ENCODE results near the gene SH2D4B.

The SH2D4B gene

DNA sequence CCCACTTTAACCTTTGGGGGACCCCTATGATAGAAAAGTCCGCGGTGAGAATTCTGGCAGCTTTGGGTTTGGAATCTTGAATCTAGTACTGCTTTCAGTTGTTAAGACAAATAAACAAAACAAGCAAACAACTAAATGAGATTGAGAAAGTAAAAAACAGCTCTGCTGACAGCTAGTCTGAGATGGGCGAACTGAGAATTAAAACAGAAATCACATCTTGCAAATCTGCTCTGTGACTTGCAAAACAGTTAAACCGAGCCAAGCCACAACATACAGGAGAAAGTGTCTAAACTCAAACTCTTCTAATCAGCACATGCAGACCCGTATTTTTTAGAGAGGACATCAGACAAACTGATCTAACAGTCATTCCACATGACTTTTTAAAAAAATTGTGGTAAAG lies 110.4 kb downstream of the SH2D4B start:
- DNase-seq, result no peak

- DNase-seq, result no peak
These were observed 111.5 kb downstream of the SH2D4B start for GRCh38 chr10:80649183-80649582.

DNA sequence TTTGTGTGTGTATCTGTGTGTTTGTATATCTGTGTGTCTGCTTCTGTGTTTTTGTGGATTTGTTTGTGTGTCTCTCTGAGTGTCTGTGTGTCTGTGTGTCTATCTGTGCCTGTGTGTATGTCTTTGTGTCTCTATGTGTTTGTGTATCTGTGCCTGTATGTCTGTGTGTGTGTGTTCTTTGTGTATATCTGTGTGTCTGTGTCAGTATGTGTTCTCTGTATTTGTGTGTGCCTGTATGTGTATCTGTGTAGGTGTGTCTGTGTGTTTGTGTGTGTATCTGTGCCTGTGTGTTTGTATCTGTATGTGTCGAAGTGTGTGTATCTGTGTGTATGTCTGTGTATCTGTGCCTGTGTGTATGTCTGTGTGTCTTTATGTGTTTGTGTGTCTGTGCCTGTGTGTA lies 118.2 kb downstream of the SH2D4B start:
- no peak for DNase-seq

GRCh38 chr10:80658068-80658467 lies 120.4 kb downstream of the SH2D4B start:
- no peak for DNase-seq

GRCh38 chr10:80659289-80659688 lies 121.6 kb downstream of the SH2D4B start:
- no peak for DNase-seq

- DNase-seq, result no peak
These were observed 122.6 kb downstream of the SH2D4B start for GRCh38 chr10:80660266-80660665.

- DNase-seq, result peak; percentile 34
These were observed 123.0 kb downstream of the SH2D4B start for GRCh38 chr10:80660736-80661135.

GRCh38 chr10:80661526-80661925 lies 123.8 kb downstream of the SH2D4B start:
- no peak for DNase-seq

DNA sequence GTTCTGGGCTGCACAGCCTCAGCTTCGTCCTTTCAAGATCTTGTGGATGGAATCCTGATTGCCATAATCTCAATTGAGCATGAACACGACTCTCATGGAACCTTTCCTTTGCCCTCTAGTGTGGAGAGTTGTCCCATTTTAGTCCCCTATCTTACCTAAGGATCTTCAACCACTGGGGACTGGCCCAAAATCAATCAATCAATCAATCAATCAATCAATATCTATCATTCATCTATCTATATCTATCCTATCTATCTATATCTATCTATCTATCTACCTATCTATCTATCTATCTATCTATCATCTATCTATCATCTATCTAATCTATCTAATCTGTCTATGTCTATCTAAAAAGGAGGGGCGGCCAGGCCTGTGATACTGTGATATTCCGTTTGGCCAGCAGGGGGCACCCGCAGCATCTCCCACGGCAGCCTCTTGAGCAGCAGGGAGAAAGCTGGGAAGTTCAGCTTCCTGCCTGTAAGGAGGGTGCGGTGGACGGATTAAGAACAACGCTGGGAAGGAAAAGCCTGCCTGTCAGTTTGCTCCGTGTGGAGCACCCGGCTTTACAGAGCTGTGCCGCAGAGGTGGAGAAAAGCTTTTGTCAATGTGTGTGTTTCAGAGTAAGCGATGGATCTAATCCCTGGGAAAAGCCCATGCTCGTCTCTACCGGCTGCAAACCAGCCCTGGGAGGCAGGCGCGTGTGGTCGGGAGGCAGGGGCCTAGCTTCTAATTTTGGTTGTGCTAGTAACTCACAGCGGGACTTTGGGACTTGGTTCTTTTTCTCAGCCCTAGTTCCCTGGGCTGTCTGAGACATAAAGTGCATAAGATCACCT lies 124.9 kb downstream of the SH2D4B start:
- peak; percentile 85 for DNase-seq

GRCh38 chr10:80664071-80664680 lies 126.5 kb downstream of the SH2D4B start:
- DNase-seq, result peak; percentile 78

- DNase-seq, result no peak
These were observed 131.8 kb downstream of the SH2D4B start for GRCh38 chr10:80669485-80669884.

GRCh38 chr10:80670774-80671173 lies 133.1 kb downstream of the SH2D4B start:
- DNase-seq, result no peak

GRCh38 chr10:80671847-80672246 lies 134.1 kb downstream of the SH2D4B start:
- no peak for DNase-seq

GRCh38 chr10:80672613-80673012 lies 134.9 kb downstream of the SH2D4B start:
- no peak for DNase-seq

- DNase-seq, result no peak
These were observed 137.1 kb downstream of the SH2D4B start for GRCh38 chr10:80674809-80675208.

DNA sequence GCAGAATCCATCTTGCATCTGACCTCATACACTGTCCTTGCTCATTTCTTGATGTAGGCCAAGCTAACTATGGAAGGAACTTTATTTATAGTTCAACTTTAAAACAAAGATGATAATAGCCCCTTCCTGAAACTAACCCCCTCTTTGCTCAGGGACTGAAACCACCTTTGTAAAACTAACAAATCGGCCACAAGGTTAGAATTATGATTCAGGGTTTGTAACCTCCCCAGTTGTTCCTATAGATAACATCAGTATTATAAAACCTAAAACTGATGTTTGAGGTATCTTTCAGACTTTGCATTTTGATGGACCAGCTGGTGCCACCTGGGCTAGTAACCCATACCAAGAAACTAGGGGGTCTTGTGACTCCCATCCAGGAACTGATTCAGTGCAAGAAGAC lies 143.4 kb downstream of the SH2D4B start:
- DNase-seq, result no peak

DNA sequence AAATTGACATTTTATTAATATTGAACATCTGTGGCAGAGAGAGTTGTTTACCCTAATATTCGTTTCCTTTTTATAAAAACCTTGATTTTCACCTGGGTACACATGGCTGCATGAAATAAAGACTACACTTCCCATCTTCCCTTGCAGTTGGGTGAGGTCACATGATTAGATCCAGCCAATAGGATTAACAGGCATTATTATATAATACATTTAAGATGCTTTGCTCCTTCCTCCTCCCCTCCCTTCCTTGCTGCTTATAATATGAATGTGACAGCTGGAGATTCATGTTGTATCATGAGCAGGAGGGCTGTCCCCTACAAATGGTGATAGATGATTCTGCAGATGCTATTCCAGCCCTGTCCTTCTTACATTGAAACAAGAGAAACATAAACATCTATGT lies 146.6 kb downstream of the SH2D4B start:
- peak; percentile 25 for DNase-seq

- no peak for DNase-seq
These were observed 147.7 kb downstream of the SH2D4B start for GRCh38 chr10:80685355-80685754.

GRCh38 chr10:80686734-80687475 lies 149.2 kb downstream of the SH2D4B start:
- DNase-seq, result no peak

GRCh38 chr10:80687476-80687789 lies 149.7 kb downstream of the SH2D4B start:
- no peak for DNase-seq

DNA sequence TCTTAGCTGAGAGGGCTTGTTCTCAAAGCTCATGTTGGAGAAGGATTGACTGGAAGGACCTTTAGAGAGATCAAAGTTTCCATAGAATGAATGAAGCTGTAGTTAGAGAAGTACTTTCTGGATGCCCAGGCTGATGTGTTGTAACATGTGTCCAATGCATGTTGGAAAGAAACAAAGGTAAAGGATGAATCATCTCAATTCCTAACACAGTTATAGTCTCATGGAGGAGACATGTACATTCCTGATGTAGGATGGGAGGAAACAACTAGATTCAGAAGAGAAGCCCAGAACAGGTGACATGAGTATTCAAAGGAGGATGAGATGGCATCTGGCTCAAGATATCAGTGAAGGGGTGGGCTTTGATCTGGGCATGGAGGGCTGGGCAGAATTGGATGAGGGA lies 152.7 kb downstream of the SH2D4B start:
- no peak for DNase-seq

GRCh38 chr10:80691441-80691840 lies 153.7 kb downstream of the SH2D4B start:
- DNase-seq, result no peak

DNA sequence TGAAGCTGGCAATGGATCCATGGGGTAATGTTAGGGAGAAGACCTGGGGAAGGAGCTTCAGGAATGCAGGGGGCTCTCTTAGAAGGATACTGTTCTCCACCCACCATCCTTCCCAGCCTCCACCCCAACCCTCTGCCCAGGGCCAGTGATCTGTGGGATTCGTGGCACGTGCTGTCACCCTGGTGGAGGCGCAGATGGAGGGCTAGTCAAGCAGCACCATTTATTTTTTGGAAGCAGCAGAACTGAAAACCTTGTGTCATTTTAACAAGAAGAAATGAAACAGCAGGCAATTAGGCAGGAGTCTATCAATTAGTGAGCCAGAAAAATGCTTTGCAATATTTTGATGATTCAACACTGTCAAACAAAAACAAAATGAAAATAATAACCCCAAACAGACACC lies 155.9 kb downstream of the SH2D4B start:
- no peak for DNase-seq

- no peak for DNase-seq
These were observed 157.2 kb downstream of the SH2D4B start for GRCh38 chr10:80694930-80695329.
